AG09309 (cell line): ENCODE results near the gene EIF4EBP3.
A peak's percentile ranks its signal among the peaks of the same experiment; 100 is the strongest.
"Not testable (repeated sequence)": the region's sequence is repeated elsewhere in the genome, so short reads cannot be mapped to it uniquely, and the experiment has no call there.

Source experiments
- DNase-seq: peaks from one replicate; pipeline ENCODE4 v3.0.0-alpha.2; 2010; ENCODE audit warnings: low read depth
- H3K4me3 ChIP-seq: 2 replicates; pipeline ENCODE4 v1.5.1; 2011; ENCODE audit warnings: mild to moderate bottlenecking, low read depth, low read length, moderate library complexity; ENCODE audit not compliant: control insufficient read depth
- TF ChIP-seq, protein P1 (sequence below): IDR thresholded peaks from 2 replicates; pipeline ENCODE4 v1.5.1; 2011; ENCODE audit warnings: mild to moderate bottlenecking, low read depth, low read length, inconsistent platforms; ENCODE audit not compliant: insufficient read depth, control insufficient read depth; ENCODE audit errors: missing control alignments

The EIF4EBP3 gene

DNA sequence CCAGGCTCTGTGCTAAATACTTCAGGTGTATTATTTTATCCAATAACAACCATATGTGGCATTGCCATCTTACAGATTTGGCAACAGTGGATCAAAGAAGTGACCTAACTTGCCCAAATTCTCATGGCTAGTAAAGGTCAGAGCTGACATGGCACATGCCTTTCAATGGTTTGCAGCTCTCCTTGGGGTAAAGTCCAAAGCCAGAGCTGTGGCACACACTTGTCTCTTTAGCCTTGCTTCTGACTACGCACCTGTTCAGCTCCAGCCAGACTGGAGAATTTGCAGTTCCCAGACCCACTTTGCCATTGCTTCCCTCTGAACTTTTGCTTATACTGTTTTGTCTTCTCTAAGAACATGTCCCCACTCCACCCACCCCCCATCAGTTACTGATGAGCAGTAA is 23.0 kb downstream of the EIF4EBP3 start:
- TF ChIP-seq, protein P1, sequence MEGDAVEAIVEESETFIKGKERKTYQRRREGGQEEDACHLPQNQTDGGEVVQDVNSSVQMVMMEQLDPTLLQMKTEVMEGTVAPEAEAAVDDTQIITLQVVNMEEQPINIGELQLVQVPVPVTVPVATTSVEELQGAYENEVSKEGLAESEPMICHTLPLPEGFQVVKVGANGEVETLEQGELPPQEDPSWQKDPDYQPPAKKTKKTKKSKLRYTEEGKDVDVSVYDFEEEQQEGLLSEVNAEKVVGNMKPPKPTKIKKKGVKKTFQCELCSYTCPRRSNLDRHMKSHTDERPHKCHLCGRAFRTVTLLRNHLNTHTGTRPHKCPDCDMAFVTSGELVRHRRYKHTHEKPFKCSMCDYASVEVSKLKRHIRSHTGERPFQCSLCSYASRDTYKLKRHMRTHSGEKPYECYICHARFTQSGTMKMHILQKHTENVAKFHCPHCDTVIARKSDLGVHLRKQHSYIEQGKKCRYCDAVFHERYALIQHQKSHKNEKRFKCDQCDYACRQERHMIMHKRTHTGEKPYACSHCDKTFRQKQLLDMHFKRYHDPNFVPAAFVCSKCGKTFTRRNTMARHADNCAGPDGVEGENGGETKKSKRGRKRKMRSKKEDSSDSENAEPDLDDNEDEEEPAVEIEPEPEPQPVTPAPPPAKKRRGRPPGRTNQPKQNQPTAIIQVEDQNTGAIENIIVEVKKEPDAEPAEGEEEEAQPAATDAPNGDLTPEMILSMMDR, result no peak
- no peak overlapping the region for H3K4me3 ChIP-seq
- no peak for DNase-seq

GRCh38 chr5:140571105-140571504 is 23.6 kb downstream of the EIF4EBP3 start:
- no peak for DNase-seq
- TF ChIP-seq, protein P1, result no peak
- H3K4me3 ChIP-seq, result no peak overlapping the region

GRCh38 chr5:140573683-140574082 is 26.2 kb downstream of the EIF4EBP3 start:
- DNase-seq, result no peak
- TF ChIP-seq, protein P1, result no peak
- no peak overlapping the region for H3K4me3 ChIP-seq

DNA sequence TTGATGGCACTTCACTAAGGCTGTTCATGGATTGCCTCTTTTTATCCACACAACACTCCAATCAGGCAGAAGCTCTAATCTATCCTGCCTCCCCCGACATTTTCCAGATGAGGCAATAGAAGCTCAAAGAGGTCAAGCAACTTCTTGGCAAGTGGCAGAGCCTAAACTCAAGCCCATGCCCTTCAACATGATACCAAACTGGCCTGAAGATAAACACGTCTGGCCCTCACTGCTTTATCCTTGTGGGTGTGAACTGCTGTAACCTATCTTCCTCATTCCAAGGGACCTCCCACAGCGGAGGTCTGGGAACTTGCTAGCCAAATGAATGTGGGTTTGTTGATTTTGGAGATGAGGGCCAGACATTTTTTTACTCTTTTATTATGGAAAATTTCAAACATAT is 26.7 kb downstream of the EIF4EBP3 start:
- DNase-seq, result no peak
- TF ChIP-seq, protein P1, result no peak
- no peak overlapping the region for H3K4me3 ChIP-seq

DNA sequence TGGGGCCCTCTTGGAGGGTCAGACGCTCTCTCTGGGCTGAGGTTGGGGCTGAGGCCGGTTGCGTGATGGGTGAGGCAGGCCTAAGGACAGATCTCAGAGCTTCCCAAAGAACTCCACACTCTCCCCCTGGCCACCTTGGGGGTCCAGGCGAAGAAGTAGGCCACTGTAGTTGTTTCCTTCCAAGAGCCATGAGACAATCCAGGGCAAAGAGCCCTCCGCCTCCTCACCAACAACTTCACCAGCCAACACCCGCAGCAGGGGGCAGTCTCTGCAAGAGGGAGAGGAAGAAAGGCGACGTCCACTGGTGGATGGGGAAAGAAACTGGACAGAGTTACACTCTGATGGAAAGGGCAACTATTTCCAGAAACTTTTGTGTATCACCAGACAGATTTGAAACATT is 27.8 kb downstream of the EIF4EBP3 start:
- TF ChIP-seq, protein P1, result peak; percentile 69
- no peak overlapping the region for H3K4me3 ChIP-seq
- DNase-seq, result no peak

GRCh38 chr5:140576776-140577201 is 29.3 kb downstream of the EIF4EBP3 start:
- no peak for DNase-seq
- no peak overlapping the region for H3K4me3 ChIP-seq
- TF ChIP-seq, protein P1, result no peak

DNA sequence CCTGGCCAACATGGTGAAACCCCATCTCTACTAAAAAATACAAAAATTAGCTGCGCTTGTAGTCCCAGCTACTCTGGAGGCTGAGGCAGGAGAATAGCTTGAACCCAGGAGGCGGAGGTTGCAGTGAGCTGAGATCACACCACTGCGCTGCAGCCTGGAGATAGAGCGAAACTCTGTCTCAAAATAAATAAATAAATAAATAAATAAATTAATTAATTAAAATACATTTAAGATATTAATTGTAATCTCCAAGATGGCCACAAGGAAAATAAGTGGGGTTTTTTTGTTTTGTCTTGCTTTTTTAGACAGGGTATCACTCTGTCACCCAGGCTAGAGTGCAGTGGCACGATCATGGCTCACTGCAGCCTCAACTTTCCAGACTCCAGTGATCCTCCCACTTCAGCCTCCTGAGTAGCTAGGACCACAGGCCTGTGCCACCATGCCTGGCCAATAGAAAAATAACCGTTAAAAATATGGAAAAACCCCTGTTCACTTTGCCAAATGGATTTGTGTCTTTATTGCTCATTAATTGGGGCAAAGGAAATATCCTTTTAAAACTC is 31.8 kb downstream of the EIF4EBP3 start:
- not testable (repeated sequence) for H3K4me3 ChIP-seq, DNase-seq
